Esophagus squamous epithelium (tissue), 5 donors: Measurements from ENCODE around the gene SPRED3. TPM values are rescaled to one million over a fixed set of nuclear protein-coding genes. Genes with fewer than 3 reads are reported as not detected.
"Not testable (repeated sequence)": the region's sequence is repeated elsewhere in the genome, so short reads cannot be mapped to it uniquely, and the experiment has no call there.

ENCODE experiments used
- DNase-seq: peaks from one replicate; lab custom pipeline; 2025; lab: John Stamatoyannopoulos, UW
- H3K27ac ChIP-seq, 4 donors: fragments of 200-600 bp; sonication (generic); one replicate each; pipeline ENCODE4 v1.5.1; 2016 to 2019; ENCODE audit warnings: mild to moderate bottlenecking in 1 of 4
- H3K27me3 ChIP-seq, 4 donors: fragments of 200-600 bp; sonication (generic); 1 replicate in 3 of 4; 2 replicates in 1 of 4; pipeline versions ENCODE4 v1.5.1 to v1.6.0; 2017 to 2021; ENCODE audit warnings: antibody characterized with exemption in 1 of 4
- H3K36me3 ChIP-seq, 3 donors: fragments of 200-600 bp; sonication (generic); one replicate each; pipeline ENCODE4 v1.5.1; 2016 to 2019
- H3K4me1 ChIP-seq, 3 donors: fragments of 200-600 bp; sonication (generic); one replicate each; pipeline ENCODE4 v1.5.1; 2017 to 2019
- H3K4me3 ChIP-seq, 4 donors: fragments of 200-600 bp; sonication (generic); 1 replicate in 3 of 4; 2 replicates in 1 of 4; pipeline ENCODE4 v1.5.1; 2016 to 2019; ENCODE audit warnings: mild to moderate bottlenecking in 2 of 4, moderate library complexity in 1 of 4
- H3K9me3 ChIP-seq, 3 donors: fragments of 200-600 bp; sonication (generic); one replicate each; pipeline ENCODE4 v1.5.1; 2016 to 2019
- POLR2A ChIP-seq, 4 donors: fragments of 450-650 bp; IDR thresholded peaks; one replicate each; pipeline ENCODE4 v1.6.1; 2017; ENCODE audit warnings: antibody characterized with exemption in 4 of 4, mild to moderate bottlenecking in 4 of 4, moderate library complexity in 3 of 4
- WGBS, 2 donors: methylation state at CpG; one replicate each; pipeline ENCODE4 v1.1.5; 2018; 5-methylcytosine and 5-hydroxymethylcytosine counted together
- intact Hi-C: fragments of 100-400 bp; cut with DNase I; formaldehyde crosslinking; loops from one replicate; pipeline ENCODE4 v1.15.0; 2022
- total RNA-seq, 4 donors: library from RNA; depleted of rRNA; stranded (reverse); fragments of >200 nt; gene quantifications; one replicate each; pipeline ENCODE4 v1.1.0, GENCODE V29; 2016
- TF ChIP-seq, protein P1 (sequence below), 6 experiments: fragments of 450-650 bp in 4 of 6; fragments of 200-600 bp in 2 of 6; sonication (generic) in 2 of 6; IDR thresholded peaks; one replicate each; pipeline ENCODE4 v1.5.1; 2016 to 2019; ENCODE audit warnings: antibody characterized with exemption in 6 of 6, mild to moderate bottlenecking in 4 of 6, moderate library complexity in 4 of 6
- donor health status: DM: yes; HTN: yes; CAD: no.

The SPRED3 gene, protein sequence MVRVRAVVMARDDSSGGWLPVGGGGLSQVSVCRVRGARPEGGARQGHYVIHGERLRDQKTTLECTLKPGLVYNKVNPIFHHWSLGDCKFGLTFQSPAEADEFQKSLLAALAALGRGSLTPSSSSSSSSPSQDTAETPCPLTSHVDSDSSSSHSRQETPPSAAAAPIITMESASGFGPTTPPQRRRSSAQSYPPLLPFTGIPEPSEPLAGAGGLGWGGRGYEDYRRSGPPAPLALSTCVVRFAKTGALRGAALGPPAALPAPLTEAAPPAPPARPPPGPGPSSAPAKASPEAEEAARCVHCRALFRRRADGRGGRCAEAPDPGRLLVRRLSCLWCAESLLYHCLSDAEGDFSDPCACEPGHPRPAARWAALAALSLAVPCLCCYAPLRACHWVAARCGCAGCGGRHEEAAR
- total RNA-seq = under 1 TPM in 3 of 4 donors, not detected in 1; 0.15 to 0.38 (median 0.35) TPM

GRCh38 chr19:38388349-38389100 lies at the start of gene SPRED3:
Gene SPRED3, plus strand, starts transcription at chr19:38388697. Its CDS starts 1,606 bp downstream, at chr19:38390303.
- WGBS, 2 donors = 0% methylated on average over 4 to 25 of the region's 46 CpGs
- intact Hi-C loops = no loop called here
- TF ChIP-seq POLR2A (IDR thresholded peaks at IDR 0.05) = no peak
- TF ChIP-seq, protein P1, sequence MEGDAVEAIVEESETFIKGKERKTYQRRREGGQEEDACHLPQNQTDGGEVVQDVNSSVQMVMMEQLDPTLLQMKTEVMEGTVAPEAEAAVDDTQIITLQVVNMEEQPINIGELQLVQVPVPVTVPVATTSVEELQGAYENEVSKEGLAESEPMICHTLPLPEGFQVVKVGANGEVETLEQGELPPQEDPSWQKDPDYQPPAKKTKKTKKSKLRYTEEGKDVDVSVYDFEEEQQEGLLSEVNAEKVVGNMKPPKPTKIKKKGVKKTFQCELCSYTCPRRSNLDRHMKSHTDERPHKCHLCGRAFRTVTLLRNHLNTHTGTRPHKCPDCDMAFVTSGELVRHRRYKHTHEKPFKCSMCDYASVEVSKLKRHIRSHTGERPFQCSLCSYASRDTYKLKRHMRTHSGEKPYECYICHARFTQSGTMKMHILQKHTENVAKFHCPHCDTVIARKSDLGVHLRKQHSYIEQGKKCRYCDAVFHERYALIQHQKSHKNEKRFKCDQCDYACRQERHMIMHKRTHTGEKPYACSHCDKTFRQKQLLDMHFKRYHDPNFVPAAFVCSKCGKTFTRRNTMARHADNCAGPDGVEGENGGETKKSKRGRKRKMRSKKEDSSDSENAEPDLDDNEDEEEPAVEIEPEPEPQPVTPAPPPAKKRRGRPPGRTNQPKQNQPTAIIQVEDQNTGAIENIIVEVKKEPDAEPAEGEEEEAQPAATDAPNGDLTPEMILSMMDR (IDR thresholded peaks at IDR 0.05) = no peak
- H3K9me3 ChIP-seq = no peaks in the 10 kb centered on the region
- DNase-seq = no peak
- H3K4me1 ChIP-seq = peaks cover 28 to 50% (median 34%) of the 10 kb centered on the region in 3 donors
- peak within 1 kb of the TSS; percentile 71 to 89 (median 78) for H3K27ac ChIP-seq
- H3K27me3 ChIP-seq = peaks cover 0 to 69% (median 0%) of the 10 kb centered on the region in 4 donors
- H3K4me3 ChIP-seq = peak within 1 kb of the TSS; percentile 38 to 69 (median 52)
- peaks cover 0 to 24% (median 3%) of the 10 kb centered on the region in 3 donors for H3K36me3 ChIP-seq

- Histone ChIP-seq H3K4me1 (peaks cover 10 to 35% (median 14%) of the 10 kb centered on the region in 3 donors), H3K36me3 (peaks cover 0 to 46% (median 0%) of the 10 kb centered on the region in 3 donors)
- H3K27ac ChIP-seq, H3K27me3 ChIP-seq, H3K9me3 ChIP-seq, DNase-seq, H3K4me3 ChIP-seq, intact Hi-C loops: not testable (repeated sequence)
- WGBS, 2 donors = 58 to 67% methylated on average over 2 to 3 of the region's 4 CpGs
These were observed 49.5 kb upstream of the SPRED3 start for GRCh38 chr19:38339011-38339410.

DNA sequence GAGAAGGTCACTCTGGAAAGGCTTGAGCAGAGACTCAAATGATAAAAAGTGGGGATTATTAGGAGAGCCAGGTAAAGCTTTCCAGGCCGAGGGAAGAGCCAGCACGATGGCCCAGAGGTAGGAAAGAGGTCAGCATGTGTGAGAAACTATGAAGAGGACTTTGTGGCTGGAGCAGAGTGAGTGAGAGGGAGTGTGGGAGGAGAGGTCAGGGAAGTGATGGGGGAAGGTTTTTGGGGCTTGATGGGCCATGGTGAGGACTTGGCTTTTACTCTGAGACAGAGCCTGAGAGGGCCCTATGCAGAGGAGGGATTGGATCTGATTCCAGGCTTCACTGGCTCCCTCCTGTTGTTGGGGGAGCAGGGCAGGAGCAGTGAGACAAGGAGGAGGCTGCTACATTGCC lies 47.6 kb upstream of the SPRED3 start:
- intact Hi-C loops = no loop called here

GRCh38 chr19:38346837-38347236 lies 41.7 kb upstream of the SPRED3 start:
- H3K4me1 ChIP-seq = peaks cover 0 to 9% (median 0%) of the 10 kb centered on the region in 3 donors
- peaks cover 0 to 2% (median 0%) of the 10 kb centered on the region in 4 donors for H3K27me3 ChIP-seq
- intact Hi-C loops = no loop called here
- TF ChIP-seq POLR2A (IDR thresholded peaks at IDR 0.05) = no peak
- TF ChIP-seq, protein P1 (IDR thresholded peaks at IDR 0.05) = no peak
- DNase-seq = no peak
- no peaks in the 10 kb centered on the region for H3K9me3 ChIP-seq
- 75 to 96% methylated on average over 3 to 4 of the region's 4 CpGs for WGBS, 2 donors
- H3K36me3 ChIP-seq = peaks cover 0 to 20% (median 0%) of the 10 kb centered on the region in 3 donors
- H3K27ac ChIP-seq = no peak overlapping the region
- no peak overlapping the region for H3K4me3 ChIP-seq

More for the DNA sequence above, 47.6 kb upstream of the SPRED3 start:
- Histone ChIP-seq H3K27ac (no peak overlapping the region), H3K27me3 (no peaks in the 10 kb centered on the region), H3K4me3 (no peak overlapping the region), H3K9me3 (no peaks in the 10 kb centered on the region), H3K4me1 (peaks cover 7 to 28% (median 9%) of the 10 kb centered on the region in 3 donors), H3K36me3 (peaks cover 0 to 50% (median 0%) of the 10 kb centered on the region in 3 donors)
- TF ChIP-seq POLR2A (IDR thresholded peaks at IDR 0.05) = no peak
- TF ChIP-seq, protein P1 (IDR thresholded peaks at IDR 0.05) = no peak
- WGBS, 2 donors = 89 to 94% methylated on average over 2 of the region's 2 CpGs
- DNase-seq = no peak

DNA sequence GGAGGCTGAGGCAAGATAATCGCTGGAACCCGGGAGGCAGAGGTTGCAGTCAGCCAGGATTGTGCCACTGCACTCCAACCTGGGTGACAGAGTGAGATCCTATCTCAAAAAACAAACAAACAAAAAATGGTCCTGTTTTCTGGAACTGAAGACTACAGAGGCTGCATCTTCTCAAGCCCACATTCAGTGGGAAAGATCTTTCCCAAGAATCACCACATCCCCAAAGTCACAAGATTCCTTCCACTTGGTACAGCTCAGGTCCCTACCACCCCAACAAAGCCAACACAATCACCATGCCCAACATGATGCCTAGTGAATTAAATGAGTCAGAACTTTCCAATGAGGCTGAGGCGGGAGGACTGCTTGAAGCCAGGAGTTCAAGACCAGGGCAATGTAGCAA lies 37.6 kb upstream of the SPRED3 start:
- Histone ChIP-seq H3K27me3 (peaks cover 0 to 36% (median 0%) of the 10 kb centered on the region in 4 donors), H3K4me3 (no peak overlapping the region), H3K9me3 (no peaks in the 10 kb centered on the region), H3K4me1 (peaks cover 0 to 9% (median 0%) of the 10 kb centered on the region in 3 donors), H3K27ac (no peak overlapping the region), H3K36me3 (no peaks in the 10 kb centered on the region)
- TF ChIP-seq POLR2A (IDR thresholded peaks at IDR 0.05) = no peak
- TF ChIP-seq, protein P1 (IDR thresholded peaks at IDR 0.05) = no peak
- no peak for DNase-seq
- 68 to 89% methylated on average over 3 of the region's 3 CpGs for WGBS, 2 donors
- intact Hi-C loops = no loop called here
